Lower leg skin (tissue), 3 donors: ENCODE results near the gene APCDD1L.

Experiments
- CTCF ChIP-seq, 3 donors: fragments of 450-650 bp; IDR thresholded peaks; one replicate each; pipeline ENCODE4 v1.5.1; 2016; ENCODE audit warnings: antibody characterized with exemption in 3 of 3, mild to moderate bottlenecking in 3 of 3, moderate library complexity in 2 of 3
- POLR2A ChIP-seq, 2 donors: fragments of 450-650 bp; IDR thresholded peaks; one replicate each; pipeline ENCODE4 v1.6.1; 2016 to 2017; ENCODE audit warnings: antibody characterized with exemption in 2 of 2, mild to moderate bottlenecking in 1 of 2, moderate library complexity in 1 of 2

GRCh38 chr20:58452667-58453255 lies 62.4 kb downstream of the APCDD1L start:
- TF ChIP-seq CTCF (IDR thresholded peaks at IDR 0.05) (no peak), POLR2A (IDR thresholded peaks at IDR 0.05) (no peak)
